PC-9 (cell line): ENCODE measurements around the gene CTNNA3.

Source experiments
- EZH2 ChIP-seq: fragments of 200-600 bp; sonication (generic); IDR thresholded peaks from 2 replicates; pipeline ENCODE4 v1.8.0; 2017; ENCODE audit warnings: antibody characterized with exemption, low read depth
- TF ChIP-seq, protein P1 (sequence below): fragments of 200-600 bp; sonication (generic); conservative IDR thresholded peaks from 2 replicates; pipeline ENCODE4 v1.6.1; 2017; ENCODE audit warnings: mixed run types, antibody characterized with exemption, mild to moderate bottlenecking, moderate library complexity

DNA sequence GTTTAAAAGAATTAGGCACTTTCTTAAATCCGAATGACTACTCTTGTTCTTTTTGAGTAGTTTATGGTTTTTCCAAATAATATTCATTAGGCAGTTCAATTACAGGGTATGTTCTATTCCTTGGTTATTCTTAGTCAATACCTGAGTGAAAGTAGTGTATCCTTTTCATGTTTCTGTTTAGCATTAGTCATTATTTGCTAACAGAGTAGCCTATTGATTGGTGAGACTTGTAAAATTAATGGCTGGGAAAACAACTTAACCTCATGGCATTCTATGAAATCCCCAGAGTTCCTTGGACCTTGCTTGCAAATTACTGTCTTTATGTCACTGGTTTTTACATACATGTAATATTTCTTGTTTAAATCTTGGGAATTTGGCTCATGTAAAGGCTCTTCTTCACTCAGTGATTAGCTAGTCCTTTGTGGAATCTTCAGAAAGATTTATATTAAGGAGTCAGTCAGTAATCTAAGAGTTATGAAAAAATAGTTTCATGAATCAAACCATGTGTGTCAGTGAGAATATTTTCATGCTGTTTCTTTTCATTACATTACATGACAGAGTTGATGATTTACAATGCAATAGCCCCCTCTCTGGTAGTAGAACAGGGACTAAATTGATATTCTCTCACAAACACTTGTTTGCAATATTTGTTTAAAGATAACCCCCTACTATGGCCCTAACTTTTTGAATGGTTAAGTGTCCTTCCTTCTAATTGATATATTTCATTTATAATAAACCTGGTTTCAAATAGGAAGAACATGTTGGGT, 851.6 kb downstream of the CTNNA3 start:
- TF ChIP-seq, protein P1, sequence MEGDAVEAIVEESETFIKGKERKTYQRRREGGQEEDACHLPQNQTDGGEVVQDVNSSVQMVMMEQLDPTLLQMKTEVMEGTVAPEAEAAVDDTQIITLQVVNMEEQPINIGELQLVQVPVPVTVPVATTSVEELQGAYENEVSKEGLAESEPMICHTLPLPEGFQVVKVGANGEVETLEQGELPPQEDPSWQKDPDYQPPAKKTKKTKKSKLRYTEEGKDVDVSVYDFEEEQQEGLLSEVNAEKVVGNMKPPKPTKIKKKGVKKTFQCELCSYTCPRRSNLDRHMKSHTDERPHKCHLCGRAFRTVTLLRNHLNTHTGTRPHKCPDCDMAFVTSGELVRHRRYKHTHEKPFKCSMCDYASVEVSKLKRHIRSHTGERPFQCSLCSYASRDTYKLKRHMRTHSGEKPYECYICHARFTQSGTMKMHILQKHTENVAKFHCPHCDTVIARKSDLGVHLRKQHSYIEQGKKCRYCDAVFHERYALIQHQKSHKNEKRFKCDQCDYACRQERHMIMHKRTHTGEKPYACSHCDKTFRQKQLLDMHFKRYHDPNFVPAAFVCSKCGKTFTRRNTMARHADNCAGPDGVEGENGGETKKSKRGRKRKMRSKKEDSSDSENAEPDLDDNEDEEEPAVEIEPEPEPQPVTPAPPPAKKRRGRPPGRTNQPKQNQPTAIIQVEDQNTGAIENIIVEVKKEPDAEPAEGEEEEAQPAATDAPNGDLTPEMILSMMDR, result no peak
- no peak for TF ChIP-seq EZH2
